ENCODE data around the gene SEPTIN11. TPM values are rescaled to one million over a fixed set of nuclear protein-coding genes. Genes with fewer than 3 reads are reported as not detected.

The SEPTIN11 gene
- total RNA-seq, 1 experiment from 2014 or later = 77.3 TPM

DNA sequence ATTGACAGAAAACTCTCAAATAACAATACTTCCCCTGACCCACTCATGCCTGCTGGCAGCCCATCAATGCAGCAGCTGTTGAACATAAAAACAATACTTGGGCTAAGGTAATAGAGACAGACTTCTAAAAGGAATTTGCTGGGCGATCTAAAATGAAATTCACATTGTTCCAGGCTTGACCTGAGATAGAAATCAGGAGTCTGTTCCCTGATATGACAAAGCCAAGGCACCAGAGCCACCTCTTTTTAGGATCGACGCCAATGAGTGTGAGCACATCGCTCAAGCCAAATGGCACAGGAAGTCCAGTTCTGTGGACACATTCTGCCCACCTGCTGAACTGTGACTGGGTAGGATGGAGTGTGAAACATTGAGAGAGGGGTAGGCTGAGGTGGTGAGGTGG, 4.9 kb downstream of the SEPTIN11 start:
- Histone ChIP-seq H3K79me2 (ENCODE audit: insufficient read depth, low read length) (peaks cover 28% of the 10 kb centered on the region; the same call in 1 of the 2 replicates), H2BK120ac (ENCODE audit: low read depth, low read length, poor library complexity, severe bottlenecking) (no peak overlapping the region), H4K20me1 (ENCODE audit: control insufficient read depth, insufficient read depth, insufficient read length) (no peaks in the 10 kb centered on the region), H2AK5ac (ENCODE audit: insufficient read length, low read length) (no peak overlapping the region), H3K23me2 (ENCODE audit: insufficient read length, low read depth, low read length, poor library complexity, severe bottlenecking) (peaks cover 11% of the 10 kb centered on the region), H3K4me1 (ENCODE audit: insufficient read depth, low read length) (peaks cover 5% of the 10 kb centered on the region; the same call in 1 of the 2 replicates), H4K8ac (replicated peaks; ENCODE audit: insufficient read length, low read depth, low read length) (no peak overlapping the region), H3K9me3 (ENCODE audit: control insufficient read depth, low read depth, low read length) (no peaks in the 10 kb centered on the region), H2BK15ac (ENCODE audit: low read depth, low read length) (no peak overlapping the region), H3K4me2 (ENCODE audit: insufficient read depth, insufficient read length, low read length) (no peak overlapping the region), H3K56ac (ENCODE audit: insufficient read length, low read depth, low read length) (no peak overlapping the region), H3K27me3 (ENCODE audit: insufficient read depth, low read length) (no peaks in the 10 kb centered on the region), H2BK20ac (ENCODE audit: low read depth, low read length, poor library complexity, severe bottlenecking) (no peak overlapping the region), H3K27ac (ENCODE audit: insufficient read length, low read depth, low read length) (no peak overlapping the region), H2AFZ (ENCODE audit: low read length) (no peak overlapping the region), H4K91ac (ENCODE audit: insufficient read length, low read depth, low read length) (no peak overlapping the region), H4K5ac (ENCODE audit: insufficient read length, low read depth, low read length) (no peak overlapping the region), H3K23ac (ENCODE audit: insufficient read length, low read depth, low read length) (no peak overlapping the region), H2BK5ac (ENCODE audit: insufficient read length, low read length) (no peak overlapping the region), H3K14ac (ENCODE audit: insufficient read depth, low read length) (no peak overlapping the region; the same call in 1 of the 2 replicates), H3K18ac (ENCODE audit: insufficient read length, low read depth, low read length) (no peak overlapping the region), H3T11ph (ENCODE audit: low read length) (no peak overlapping the region), H3K79me1 (ENCODE audit: insufficient read depth, low read depth, low read length, poor library complexity, severe bottlenecking) (peaks cover 5% of the 10 kb centered on the region), H3K4ac (ENCODE audit: low read depth, low read length) (no peak overlapping the region), H3K9ac (ENCODE audit: extremely low read depth, insufficient read length, low read length) (no peak overlapping the region), H2BK12ac (ENCODE audit: insufficient read length, low read depth, low read length) (no peak overlapping the region)
- Mint-ChIP-seq H3K27ac (no peak overlapping the region), H3K4me3 (no peak overlapping the region; a peak in 1 of 5 replicates), H3K27me3 (ENCODE audit: low read depth) (peaks cover 4% of the 10 kb centered on the region), H3K4me1 (peaks cover 24 to 31% of the 10 kb centered on the region in 2 experiments), H3K9me3 (no peaks in the 10 kb centered on the region), H3K36me3 (ENCODE audit: insufficient read depth in 1 of 3, low read depth in 3 of 3) (no peaks in the 10 kb centered on the region)
- WGBS (ENCODE audit: extremely low coverage, insufficient read length, low lambda C conversion rate) = no CpG with 5 or more reads among the region's 4 CpGs
- no peak for DNase-seq
- TF ChIP-seq, protein P1, sequence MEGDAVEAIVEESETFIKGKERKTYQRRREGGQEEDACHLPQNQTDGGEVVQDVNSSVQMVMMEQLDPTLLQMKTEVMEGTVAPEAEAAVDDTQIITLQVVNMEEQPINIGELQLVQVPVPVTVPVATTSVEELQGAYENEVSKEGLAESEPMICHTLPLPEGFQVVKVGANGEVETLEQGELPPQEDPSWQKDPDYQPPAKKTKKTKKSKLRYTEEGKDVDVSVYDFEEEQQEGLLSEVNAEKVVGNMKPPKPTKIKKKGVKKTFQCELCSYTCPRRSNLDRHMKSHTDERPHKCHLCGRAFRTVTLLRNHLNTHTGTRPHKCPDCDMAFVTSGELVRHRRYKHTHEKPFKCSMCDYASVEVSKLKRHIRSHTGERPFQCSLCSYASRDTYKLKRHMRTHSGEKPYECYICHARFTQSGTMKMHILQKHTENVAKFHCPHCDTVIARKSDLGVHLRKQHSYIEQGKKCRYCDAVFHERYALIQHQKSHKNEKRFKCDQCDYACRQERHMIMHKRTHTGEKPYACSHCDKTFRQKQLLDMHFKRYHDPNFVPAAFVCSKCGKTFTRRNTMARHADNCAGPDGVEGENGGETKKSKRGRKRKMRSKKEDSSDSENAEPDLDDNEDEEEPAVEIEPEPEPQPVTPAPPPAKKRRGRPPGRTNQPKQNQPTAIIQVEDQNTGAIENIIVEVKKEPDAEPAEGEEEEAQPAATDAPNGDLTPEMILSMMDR (conservative IDR thresholded peaks at IDR 0.05) = no peak

All from H9 (cell line).